Smooth muscle cell (in vitro differentiated cells): ENCODE results near the gene GIPC1. TPM values are rescaled to one million over a fixed set of nuclear protein-coding genes. Genes with fewer than 3 reads are reported as not detected.
A peak's percentile ranks its signal among the peaks of the same experiment; 100 is the strongest.

Source experiments
- DNase-seq: peaks from one replicate; lab custom pipeline; 2025; ENCODE audit not compliant: unreplicated experiment; lab: John Stamatoyannopoulos, UW
- H2AFZ ChIP-seq: fragments of 200-600 bp; sonication (generic); 2 replicates; pipeline ENCODE4 v1.6.0; 2016; ENCODE audit warnings: antibody characterized with exemption, low read depth, mild to moderate bottlenecking
- H3F3A ChIP-seq: fragments of 200-600 bp; sonication (generic); 2 replicates; pipeline ENCODE4 v1.6.0; 2017; ENCODE audit warnings: antibody characterized with exemption, low read depth
- H3K27ac ChIP-seq: fragments of 200-600 bp; sonication (generic); 2 replicates; pipeline ENCODE4 v1.5.1; 2016; ENCODE audit warnings: low read depth, mild to moderate bottlenecking
- H3K27me3 ChIP-seq: fragments of 200-600 bp; sonication (generic); 2 replicates; pipeline ENCODE4 v1.6.1; 2016; ENCODE audit warnings: low read depth, mild to moderate bottlenecking
- H3K36me3 ChIP-seq: fragments of 200-600 bp; sonication (generic); 2 replicates; pipeline ENCODE4 v1.5.1; 2016; ENCODE audit warnings: low read depth
- H3K4me1 ChIP-seq: fragments of 200-600 bp; sonication (generic); 2 replicates; pipeline ENCODE4 v1.5.1; 2016; ENCODE audit warnings: low read depth
- H3K4me2 ChIP-seq: fragments of 200-600 bp; sonication (generic); 2 replicates; pipeline ENCODE4 v1.6.0; 2016; ENCODE audit warnings: mild to moderate bottlenecking
- H3K4me3 ChIP-seq: fragments of 200-600 bp; sonication (generic); 2 replicates; pipeline ENCODE4 v1.5.1; 2016; ENCODE audit warnings: mild to moderate bottlenecking
- H3K79me2 ChIP-seq: fragments of 200-600 bp; sonication (generic); 2 replicates; pipeline ENCODE4 v1.6.0; 2016; ENCODE audit warnings: low read depth, mild to moderate bottlenecking
- H3K9ac ChIP-seq: fragments of 200-600 bp; sonication (generic); 2 replicates; pipeline ENCODE4 v1.6.0; 2016; ENCODE audit warnings: low read depth
- H3K9me3 ChIP-seq: fragments of 200-600 bp; sonication (generic); replicated peaks from 2 replicates; pipeline ENCODE4 v1.5.1; 2016; ENCODE audit warnings: low read depth
- H4K20me1 ChIP-seq: fragments of 200-600 bp; sonication (generic); 2 replicates; pipeline ENCODE4 v1.6.0; 2016; ENCODE audit warnings: low read depth
- CTCF ChIP-seq: fragments of 200-600 bp; sonication (generic); IDR thresholded peaks from 2 replicates; pipeline ENCODE4 v1.5.1; 2017; ENCODE audit warnings: borderline replicate concordance, mild to moderate bottlenecking, antibody characterized with exemption; ENCODE audit not compliant: insufficient read depth, poor library complexity, severe bottlenecking
- WGBS: methylation state at CpG from one replicate; pipeline ENCODE4 v1.1.7; 2016; ENCODE audit warnings: low lambda C conversion rate; 5-methylcytosine and 5-hydroxymethylcytosine counted together
- polyA plus RNA-seq: library from polyadenylated mRNA; unstranded; fragments of >200 nt; fragmentation: Nextera tagmentation; extraction: Ambion mirVana; gene quantifications from 2 replicates; pipeline ENCODE4 v1.2.1, GENCODE V29; 2016
- total RNA-seq: library from RNA; depleted of rRNA; stranded (reverse); fragments of >200 nt; gene quantifications from 2 replicates; pipeline ENCODE4 v1.2.3, GENCODE V29; 2014

GIPC1 gene
- total and polyA plus RNA-seq, 2 experiments from 2014 or later, result 73.0 to 142 TPM

GRCh38 chr19:14471436-14472187 lies 24.3 kb downstream of the GIPC1 start:
- H3K4me2 ChIP-seq, result peak overlapping the region; percentile 84

DNA sequence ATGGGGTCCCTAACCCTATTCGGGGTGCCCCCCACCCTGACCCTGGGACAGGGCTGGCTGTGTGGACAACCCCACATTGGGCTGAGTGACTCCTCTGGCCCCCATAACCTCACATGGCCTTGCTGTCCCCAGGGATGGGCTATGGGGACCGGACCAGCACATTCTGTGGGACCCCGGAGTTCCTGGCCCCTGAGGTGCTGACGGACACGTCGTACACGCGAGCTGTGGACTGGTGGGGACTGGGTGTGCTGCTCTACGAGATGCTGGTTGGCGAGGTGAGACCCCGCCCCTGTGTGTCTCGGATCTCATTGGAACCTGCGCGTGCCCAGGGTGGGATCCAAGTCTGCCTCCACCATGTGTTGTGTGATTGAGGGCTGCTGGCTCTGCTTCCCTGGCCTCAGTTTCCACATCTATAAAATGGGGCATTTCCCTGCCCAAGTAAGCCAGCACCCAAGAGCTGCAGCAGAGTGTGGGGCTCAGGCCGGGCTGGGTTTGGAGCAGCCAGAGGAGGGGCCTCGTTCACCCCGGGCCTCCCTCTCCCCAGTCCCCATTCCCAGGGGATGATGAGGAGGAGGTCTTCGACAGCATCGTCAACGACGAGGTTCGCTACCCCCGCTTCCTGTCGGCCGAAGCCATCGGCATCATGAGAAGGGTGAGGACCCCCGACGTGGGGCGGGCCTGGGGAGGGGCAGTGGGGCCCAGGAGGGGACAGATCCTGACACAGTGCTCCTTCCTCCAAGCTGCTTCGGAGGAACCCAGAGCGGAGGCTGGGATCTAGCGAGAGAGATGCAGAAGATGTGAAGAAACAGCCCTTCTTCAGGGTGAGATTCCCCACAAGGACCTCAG lies 25.7 kb downstream of the GIPC1 start:
- Histone ChIP-seq H4K20me1 (no peaks in the 10 kb centered on the region), H3K27me3 (no peaks in the 10 kb centered on the region), H3K4me1 (peaks cover 6% of the 10 kb centered on the region), H3K9ac (no peak overlapping the region), H2AFZ (no peak overlapping the region), H3K36me3 (no peaks in the 10 kb centered on the region), H3K27ac (no peak overlapping the region), H3K4me2 (no peak overlapping the region), H3K4me3 (no peak overlapping the region), H3K9me3 (no peaks in the 10 kb centered on the region), H3K79me2 (no peaks in the 10 kb centered on the region), H3F3A (no peaks in the 10 kb centered on the region)
- DNase-seq, result no peak
- TF ChIP-seq CTCF, result no peak
- WGBS, result 98% methylated on average over 18 of the region's 32 CpGs

More at GRCh38 chr19:14471436-14472187, 24.3 kb downstream of the GIPC1 start:
- Histone ChIP-seq H3K4me1 (peaks cover 12% of the 10 kb centered on the region), H3K79me2 (no peaks in the 10 kb centered on the region), H3K27ac (no peak overlapping the region), H4K20me1 (peaks cover 1% of the 10 kb centered on the region), H3K27me3 (no peaks in the 10 kb centered on the region), H2AFZ (no peak overlapping the region), H3K36me3 (no peaks in the 10 kb centered on the region), H3K9me3 (no peaks in the 10 kb centered on the region), H3F3A (no peaks in the 10 kb centered on the region), H3K4me3 (peak overlapping the region; percentile 34), H3K9ac (no peak overlapping the region)
- 81% methylated on average over 18 of the region's 46 CpGs for WGBS
- no peak for DNase-seq
- no peak for TF ChIP-seq CTCF

GRCh38 chr19:14467816-14468215 lies 28.1 kb downstream of the GIPC1 start:
- Histone ChIP-seq H3K4me3 (no peak overlapping the region), H2AFZ (no peak overlapping the region), H3K4me2 (no peak overlapping the region), H3K9me3 (no peaks in the 10 kb centered on the region), H4K20me1 (no peaks in the 10 kb centered on the region), H3F3A (no peaks in the 10 kb centered on the region), H3K9ac (no peak overlapping the region), H3K36me3 (no peaks in the 10 kb centered on the region), H3K27ac (no peak overlapping the region), H3K27me3 (no peaks in the 10 kb centered on the region), H3K79me2 (no peaks in the 10 kb centered on the region), H3K4me1 (no peaks in the 10 kb centered on the region)
- no peak for DNase-seq
- no peak for TF ChIP-seq CTCF
- 80% methylated on average over 9 of the region's 9 CpGs for WGBS
